Measurements from ENCODE around the gene SIK2.

The SIK2 gene

GRCh38 chr11:111668980-111669379 lies 66.7 kb downstream of the SIK2 start:
- no peak overlapping the region for H3K27ac Mint-ChIP-seq
- no peaks in the 10 kb centered on the region for H3K36me3 Mint-ChIP-seq (ENCODE audit: low read depth)
- DNase-seq (ENCODE audit: low spot score) = no peak
- no peak overlapping the region for H3K4me3 Mint-ChIP-seq
- no peaks in the 10 kb centered on the region for H3K9me3 Mint-ChIP-seq
- no peaks in the 10 kb centered on the region for H3K27me3 Mint-ChIP-seq (ENCODE audit: low read depth)
- peaks cover 2% of the 10 kb centered on the region for H3K4me1 Mint-ChIP-seq (ENCODE audit: low read depth)

GRCh38 chr11:111671383-111671782 lies 69.1 kb downstream of the SIK2 start:
- Mint-ChIP-seq H3K4me3 (no peak overlapping the region), H3K27me3 (ENCODE audit: low read depth) (no peaks in the 10 kb centered on the region), H3K27ac (no peak overlapping the region), H3K36me3 (ENCODE audit: low read depth) (peaks cover 7% of the 10 kb centered on the region), H3K9me3 (no peaks in the 10 kb centered on the region), H3K4me1 (ENCODE audit: low read depth) (peaks cover 2% of the 10 kb centered on the region)
- DNase-seq (ENCODE audit: low spot score) = no peak

GRCh38 chr11:111672949-111673348 lies 70.7 kb downstream of the SIK2 start:
- H3K27me3 Mint-ChIP-seq (ENCODE audit: low read depth) = no peaks in the 10 kb centered on the region
- DNase-seq (ENCODE audit: low spot score) = no peak
- no peaks in the 10 kb centered on the region for H3K9me3 Mint-ChIP-seq
- no peak overlapping the region for H3K4me3 Mint-ChIP-seq
- H3K27ac Mint-ChIP-seq = no peak overlapping the region
- H3K4me1 Mint-ChIP-seq (ENCODE audit: low read depth) = peaks cover 2% of the 10 kb centered on the region
- H3K36me3 Mint-ChIP-seq (ENCODE audit: low read depth) = peaks cover 7% of the 10 kb centered on the region

GRCh38 chr11:111674941-111675340 lies 72.7 kb downstream of the SIK2 start:
- DNase-seq (ENCODE audit: low spot score) = no peak
- Mint-ChIP-seq H3K9me3 (no peaks in the 10 kb centered on the region), H3K36me3 (ENCODE audit: low read depth) (peaks cover 7% of the 10 kb centered on the region), H3K27ac (no peak overlapping the region), H3K4me3 (no peak overlapping the region), H3K4me1 (ENCODE audit: low read depth) (peaks cover 2% of the 10 kb centered on the region), H3K27me3 (ENCODE audit: low read depth) (no peaks in the 10 kb centered on the region)

GRCh38 chr11:111675891-111676290 lies 73.6 kb downstream of the SIK2 start:
- Mint-ChIP-seq H3K27ac (no peak overlapping the region), H3K4me1 (ENCODE audit: low read depth) (peaks cover 2% of the 10 kb centered on the region), H3K9me3 (no peaks in the 10 kb centered on the region), H3K36me3 (ENCODE audit: low read depth) (peaks cover 7% of the 10 kb centered on the region), H3K4me3 (no peak overlapping the region), H3K27me3 (ENCODE audit: low read depth) (no peaks in the 10 kb centered on the region)
- DNase-seq (ENCODE audit: low spot score) = no peak

- H3K4me1 Mint-ChIP-seq (ENCODE audit: low read depth) = peaks cover 2% of the 10 kb centered on the region
- no peaks in the 10 kb centered on the region for H3K27me3 Mint-ChIP-seq (ENCODE audit: low read depth)
- H3K4me3 Mint-ChIP-seq = no peak overlapping the region
- DNase-seq (ENCODE audit: low spot score) = no peak
- H3K36me3 Mint-ChIP-seq (ENCODE audit: low read depth) = peaks cover 7% of the 10 kb centered on the region
- no peaks in the 10 kb centered on the region for H3K9me3 Mint-ChIP-seq
- no peak overlapping the region for H3K27ac Mint-ChIP-seq
Observed at GRCh38 chr11:111676878-111677585, 74.8 kb downstream of the SIK2 start.

GRCh38 chr11:111680486-111681175 lies 78.4 kb downstream of the SIK2 start:
- DNase-seq (ENCODE audit: low spot score) = no peak
- no peaks in the 10 kb centered on the region for H3K4me1 Mint-ChIP-seq (ENCODE audit: low read depth)
- no peak overlapping the region for H3K27ac Mint-ChIP-seq
- H3K4me3 Mint-ChIP-seq = no peak overlapping the region
- H3K27me3 Mint-ChIP-seq (ENCODE audit: low read depth) = no peaks in the 10 kb centered on the region
- H3K36me3 Mint-ChIP-seq (ENCODE audit: low read depth) = peaks cover 4% of the 10 kb centered on the region
- no peaks in the 10 kb centered on the region for H3K9me3 Mint-ChIP-seq

GRCh38 chr11:111683806-111684205 lies 81.6 kb downstream of the SIK2 start:
- Mint-ChIP-seq H3K4me3 (no peak overlapping the region), H3K4me1 (ENCODE audit: low read depth) (no peaks in the 10 kb centered on the region), H3K27me3 (ENCODE audit: low read depth) (no peaks in the 10 kb centered on the region), H3K36me3 (ENCODE audit: low read depth) (peaks cover 6% of the 10 kb centered on the region), H3K9me3 (no peaks in the 10 kb centered on the region), H3K27ac (no peak overlapping the region)
- DNase-seq (ENCODE audit: low spot score) = no peak

GRCh38 chr11:111684251-111684650 lies 82.0 kb downstream of the SIK2 start:
- Mint-ChIP-seq H3K36me3 (ENCODE audit: low read depth) (peaks cover 7% of the 10 kb centered on the region), H3K27ac (no peak overlapping the region), H3K9me3 (no peaks in the 10 kb centered on the region), H3K4me1 (ENCODE audit: low read depth) (no peaks in the 10 kb centered on the region), H3K4me3 (no peak overlapping the region), H3K27me3 (ENCODE audit: low read depth) (no peaks in the 10 kb centered on the region)
- DNase-seq (ENCODE audit: low spot score) = no peak

GRCh38 chr11:111688013-111688412 lies 85.8 kb downstream of the SIK2 start:
- Mint-ChIP-seq H3K27ac (no peak overlapping the region), H3K27me3 (ENCODE audit: low read depth) (no peaks in the 10 kb centered on the region), H3K4me1 (ENCODE audit: low read depth) (no peaks in the 10 kb centered on the region), H3K4me3 (no peak overlapping the region), H3K9me3 (no peaks in the 10 kb centered on the region), H3K36me3 (ENCODE audit: low read depth) (peaks cover 7% of the 10 kb centered on the region)
- DNase-seq (ENCODE audit: low spot score) = no peak

- Mint-ChIP-seq H3K27me3 (ENCODE audit: low read depth) (no peaks in the 10 kb centered on the region), H3K4me1 (ENCODE audit: low read depth) (no peaks in the 10 kb centered on the region), H3K9me3 (no peaks in the 10 kb centered on the region), H3K27ac (no peak overlapping the region), H3K36me3 (ENCODE audit: low read depth) (peaks cover 7% of the 10 kb centered on the region), H3K4me3 (no peak overlapping the region)
- DNase-seq (ENCODE audit: low spot score) = no peak
Observed at GRCh38 chr11:111691176-111691575, 88.9 kb downstream of the SIK2 start.

GRCh38 chr11:111691741-111692140 lies 89.5 kb downstream of the SIK2 start:
- no peaks in the 10 kb centered on the region for H3K4me1 Mint-ChIP-seq (ENCODE audit: low read depth)
- H3K27me3 Mint-ChIP-seq (ENCODE audit: low read depth) = no peaks in the 10 kb centered on the region
- no peak for DNase-seq (ENCODE audit: low spot score)

GRCh38 chr11:111693224-111693937 lies 91.1 kb downstream of the SIK2 start:
- Mint-ChIP-seq H3K36me3 (ENCODE audit: low read depth) (peaks cover 4% of the 10 kb centered on the region), H3K9me3 (no peaks in the 10 kb centered on the region), H3K27me3 (ENCODE audit: low read depth) (no peaks in the 10 kb centered on the region), H3K4me1 (ENCODE audit: low read depth) (no peaks in the 10 kb centered on the region), H3K27ac (no peak overlapping the region), H3K4me3 (no peak overlapping the region)
- no peak for DNase-seq (ENCODE audit: low spot score)

More at GRCh38 chr11:111691741-111692140, 89.5 kb downstream of the SIK2 start:
- no peak overlapping the region for H3K4me3 Mint-ChIP-seq
- H3K27ac Mint-ChIP-seq = no peak overlapping the region
- H3K36me3 Mint-ChIP-seq (ENCODE audit: low read depth) = peaks cover 7% of the 10 kb centered on the region
- no peaks in the 10 kb centered on the region for H3K9me3 Mint-ChIP-seq

GRCh38 chr11:111694851-111695250 lies 92.6 kb downstream of the SIK2 start:
- DNase-seq (ENCODE audit: low spot score) = no peak
- Mint-ChIP-seq H3K36me3 (ENCODE audit: low read depth) (no peaks in the 10 kb centered on the region), H3K9me3 (no peaks in the 10 kb centered on the region), H3K27me3 (ENCODE audit: low read depth) (no peaks in the 10 kb centered on the region), H3K4me3 (no peak overlapping the region), H3K4me1 (ENCODE audit: low read depth) (peaks cover 4% of the 10 kb centered on the region), H3K27ac (no peak overlapping the region)

Measured in T-helper 2 cell treated with Interferon-gamma antibody and Interleukin-4, amounts not matched to agents 5 μg/mL and 100 μg/mL, for 36 hours (primary cell).